ENCODE data around the gene PBX3. TPM values are rescaled to one million over a fixed set of nuclear protein-coding genes. Genes with fewer than 3 reads are reported as not detected.
"Not testable (repeated sequence)": the region's sequence is repeated elsewhere in the genome, so short reads cannot be mapped to it uniquely, and the experiment has no call there.

Gene PBX3
- total and polyA plus RNA-seq, 3 donors from 2014 or later = 21.0 to 56.1 (median 48.0) TPM

- no peak overlapping the region for H3K4me3 ChIP-seq
- no peaks in the 10 kb centered on the region for H3K27me3 ChIP-seq
- 72 to 75% methylated on average over 2 of the region's 2 CpGs for WGBS, 2 donors
- no peaks in the 10 kb centered on the region for H3K4me1 ChIP-seq
- H3K36me3 ChIP-seq (ENCODE audit: low read depth, missing control alignments) = no peaks in the 10 kb centered on the region
- intact Hi-C loops (cut with DNase I; ENCODE audit: low total_unique reads) = no loop called here
- TF ChIP-seq CTCF (IDR thresholded peaks at IDR 0.05) (no peak), POLR2A (IDR thresholded peaks at IDR 0.05) (no peak)
- no peak for DNase-seq
- H3K9me3 ChIP-seq = no peaks in the 10 kb centered on the region
- H3K27ac ChIP-seq = no peak overlapping the region
These were observed 75.0 kb downstream of the PBX3 start for GRCh38 chr9:125822160-125822559.

- H3K27ac ChIP-seq = no peak overlapping the region
- no peak for TF ChIP-seq POLR2A (IDR thresholded peaks at IDR 0.05)
- no peak for TF ChIP-seq CTCF (IDR thresholded peaks at IDR 0.05)
- DNase-seq = no peak
- H3K4me3 ChIP-seq = no peak overlapping the region
- H3K4me1 ChIP-seq = no peaks in the 10 kb centered on the region
- intact Hi-C loops (cut with DNase I; ENCODE audit: low total_unique reads) = no loop called here
- no peaks in the 10 kb centered on the region for H3K36me3 ChIP-seq (ENCODE audit: low read depth, missing control alignments)
- no peaks in the 10 kb centered on the region for H3K9me3 ChIP-seq
- 88 to 89% methylated on average over 2 of the region's 2 CpGs for WGBS, 2 donors
- H3K27me3 ChIP-seq = no peaks in the 10 kb centered on the region
These were observed 75.7 kb downstream of the PBX3 start for GRCh38 chr9:125822902-125823301.

- H3K4me1 ChIP-seq; H3K9me3 ChIP-seq; intact Hi-C loops (cut with DNase I; ENCODE audit: low total_unique reads); DNase-seq; H3K4me3 ChIP-seq; H3K27ac ChIP-seq; H3K36me3 ChIP-seq (ENCODE audit: low read depth, missing control alignments); H3K27me3 ChIP-seq: not testable (repeated sequence)
- WGBS, 2 donors = 78 to 85% methylated on average over 6 of the region's 6 CpGs
These were observed 76.8 kb downstream of the PBX3 start for GRCh38 chr9:125823874-125824406.

- Histone ChIP-seq H3K9me3 (no peaks in the 10 kb centered on the region), H3K27me3 (no peaks in the 10 kb centered on the region), H3K36me3 (ENCODE audit: low read depth, missing control alignments) (no peaks in the 10 kb centered on the region), H3K4me3 (no peak overlapping the region), H3K4me1 (no peaks in the 10 kb centered on the region), H3K27ac (no peak overlapping the region)
- no peak for DNase-seq
- TF ChIP-seq POLR2A (IDR thresholded peaks at IDR 0.05) = no peak
- TF ChIP-seq CTCF (IDR thresholded peaks at IDR 0.05) = no peak
- 67 to 84% methylated on average over 3 of the region's 3 CpGs for WGBS, 2 donors
- intact Hi-C loops (cut with DNase I; ENCODE audit: low total_unique reads) = no loop called here
These were observed 78.6 kb downstream of the PBX3 start for GRCh38 chr9:125825762-125826161.

- DNase-seq = no peak
- no peak overlapping the region for H3K27ac ChIP-seq
- no peaks in the 10 kb centered on the region for H3K9me3 ChIP-seq
- WGBS, 2 donors = 71 to 84% methylated on average over 1 of the region's 1 CpG
- no peaks in the 10 kb centered on the region for H3K4me1 ChIP-seq
- no peaks in the 10 kb centered on the region for H3K27me3 ChIP-seq
- TF ChIP-seq CTCF (IDR thresholded peaks at IDR 0.05) = no peak
- no peak for TF ChIP-seq POLR2A (IDR thresholded peaks at IDR 0.05)
- no peak overlapping the region for H3K4me3 ChIP-seq
- intact Hi-C loops (cut with DNase I; ENCODE audit: low total_unique reads) = no loop called here
- H3K36me3 ChIP-seq (ENCODE audit: low read depth, missing control alignments) = no peaks in the 10 kb centered on the region
These were observed 79.7 kb downstream of the PBX3 start for GRCh38 chr9:125826850-125827249.
